Putamen (tissue), 1 donor: ENCODE measurements around the gene FBXO3.
"Not testable (repeated sequence)": the region's sequence is repeated elsewhere in the genome, so short reads cannot be mapped to it uniquely, and the experiment has no call there.

Experiments used
- DNase-seq: peaks from one replicate; pipeline ENCODE4 v3.0.0-alpha.2; 2016; ENCODE audit warnings: low spot score

The FBXO3 gene

GRCh38 chr11:33727539-33727938 is 46.8 kb downstream of the FBXO3 start:
- DNase-seq: not testable (repeated sequence)

DNA sequence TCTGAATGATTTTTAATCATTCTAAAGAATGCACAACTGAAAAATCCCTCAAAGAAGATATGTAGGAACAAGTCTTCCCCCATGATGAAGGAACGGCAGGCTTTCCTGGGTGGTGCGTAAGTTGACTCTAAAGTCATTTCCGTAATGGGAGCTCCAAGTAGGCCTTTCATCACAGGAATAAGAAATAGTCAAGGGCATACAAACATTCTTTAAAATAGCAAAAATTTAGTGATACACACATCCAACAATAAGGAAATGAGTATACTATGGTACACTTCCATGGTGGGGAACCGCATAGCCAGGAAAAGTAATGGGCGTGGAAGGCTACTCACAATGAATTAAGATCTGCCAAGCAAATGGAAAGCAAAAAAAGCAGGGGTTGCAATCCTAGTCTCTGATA is 48.8 kb downstream of the FBXO3 start:
- no peak for DNase-seq

- peak; percentile 53 for DNase-seq
These were observed 49.7 kb downstream of the FBXO3 start for GRCh38 chr11:33724644-33725035.

- no peak for DNase-seq
These were observed 51.0 kb downstream of the FBXO3 start for GRCh38 chr11:33723238-33723881.

- no peak for DNase-seq
These were observed 51.6 kb downstream of the FBXO3 start for GRCh38 chr11:33722590-33723234.

- no peak for DNase-seq
These were observed 52.3 kb downstream of the FBXO3 start for GRCh38 chr11:33721984-33722383.

- no peak for DNase-seq
These were observed 52.9 kb downstream of the FBXO3 start for GRCh38 chr11:33721426-33721825.

DNA sequence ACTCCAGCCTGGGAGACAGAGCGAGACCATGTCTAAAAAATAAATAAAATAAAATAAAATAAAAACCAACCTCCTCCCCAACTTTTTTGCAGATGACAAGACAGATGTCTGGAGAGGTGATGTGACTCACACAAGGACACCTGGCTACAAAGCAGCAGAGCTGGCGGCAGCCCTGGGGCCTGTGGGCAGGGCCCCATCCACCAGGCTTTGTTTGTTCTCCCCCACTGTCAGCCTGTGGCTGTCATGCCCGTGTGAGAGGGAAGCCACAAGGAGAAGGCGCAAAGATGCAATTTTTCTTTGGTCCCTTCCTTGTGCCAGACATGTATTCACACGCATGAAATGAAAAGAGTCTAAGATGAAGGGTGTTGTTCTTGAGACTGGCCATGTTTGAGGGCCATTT is 54.7 kb downstream of the FBXO3 start:
- no peak for DNase-seq

DNA sequence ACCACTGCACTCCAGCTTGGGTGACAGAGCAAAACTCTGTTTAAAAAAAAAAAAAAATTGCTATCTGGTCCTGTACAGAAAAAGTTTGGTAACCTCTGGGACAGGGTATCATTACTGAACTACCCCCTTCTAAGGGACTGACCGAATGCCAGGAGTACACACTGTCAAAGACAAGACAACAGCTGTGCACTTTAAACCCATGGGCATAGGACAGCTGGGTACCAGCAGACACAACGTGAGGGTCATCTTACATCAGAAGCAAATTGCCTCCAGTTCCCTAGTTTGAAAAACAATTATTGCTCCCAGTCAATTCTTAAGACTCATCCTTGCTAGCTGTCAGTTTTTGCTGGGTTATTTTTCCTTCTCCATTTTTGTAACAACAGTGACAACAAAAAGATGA is 55.9 kb downstream of the FBXO3 start:
- no peak for DNase-seq

- no peak for DNase-seq
These were observed 58.1 kb downstream of the FBXO3 start for GRCh38 chr11:33716243-33716642.

- DNase-seq: no peak
These were observed 60.4 kb downstream of the FBXO3 start for GRCh38 chr11:33713856-33714398.

DNA sequence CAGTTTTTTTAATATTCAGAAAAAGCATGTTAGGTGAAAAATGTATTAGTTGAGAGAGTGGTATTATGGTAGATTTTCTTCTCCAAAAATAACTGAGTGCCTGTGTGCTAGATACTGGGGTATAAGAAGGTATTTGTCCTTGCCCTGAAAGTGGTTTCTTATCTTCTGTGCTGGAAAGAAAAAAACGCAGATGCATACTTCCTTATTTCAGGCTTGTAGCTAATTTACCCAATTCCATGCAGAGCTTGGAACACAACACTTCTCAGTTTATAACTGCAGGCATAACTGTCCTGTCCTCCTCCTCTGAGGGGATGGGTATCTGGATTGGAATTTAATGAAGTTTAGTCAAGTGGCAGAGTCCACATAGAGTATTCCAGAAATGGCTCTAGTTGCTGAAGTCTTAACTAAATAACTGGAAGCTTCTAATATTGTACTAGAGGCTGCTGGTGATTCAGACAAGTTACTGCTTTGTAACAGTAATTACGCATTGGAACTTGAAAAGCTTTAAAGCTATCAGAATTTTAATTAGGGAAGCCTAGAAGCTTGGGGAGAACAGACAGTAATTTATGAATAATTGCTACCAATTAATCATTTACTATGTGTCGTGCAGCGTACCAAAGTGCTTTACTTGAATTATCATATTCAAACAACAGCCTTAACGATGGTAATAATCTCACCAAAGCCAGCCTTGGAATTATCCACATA is 61.0 kb downstream of the FBXO3 start:
- DNase-seq: no peak

DNA sequence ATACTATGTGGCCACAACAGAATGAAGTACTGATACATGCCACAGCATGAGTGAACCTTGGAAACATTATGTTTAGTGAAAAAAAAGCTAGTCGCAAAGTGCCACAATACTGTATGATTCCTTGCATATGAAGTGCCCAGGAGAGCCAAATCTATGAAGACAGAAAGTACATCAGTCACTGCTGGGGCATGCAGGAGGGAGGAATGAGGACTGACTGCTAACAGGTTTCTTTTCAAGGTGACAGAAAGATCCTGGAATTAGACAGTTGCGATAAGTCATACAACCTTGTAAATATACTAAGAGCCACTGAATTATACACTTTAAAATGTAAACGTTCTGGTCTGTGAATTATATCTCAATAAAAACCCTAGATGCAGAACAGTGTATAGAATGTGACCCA is 61.9 kb downstream of the FBXO3 start:
- no peak for DNase-seq

- no peak for DNase-seq
These were observed 64.9 kb downstream of the FBXO3 start for GRCh38 chr11:33709466-33709865.

DNA sequence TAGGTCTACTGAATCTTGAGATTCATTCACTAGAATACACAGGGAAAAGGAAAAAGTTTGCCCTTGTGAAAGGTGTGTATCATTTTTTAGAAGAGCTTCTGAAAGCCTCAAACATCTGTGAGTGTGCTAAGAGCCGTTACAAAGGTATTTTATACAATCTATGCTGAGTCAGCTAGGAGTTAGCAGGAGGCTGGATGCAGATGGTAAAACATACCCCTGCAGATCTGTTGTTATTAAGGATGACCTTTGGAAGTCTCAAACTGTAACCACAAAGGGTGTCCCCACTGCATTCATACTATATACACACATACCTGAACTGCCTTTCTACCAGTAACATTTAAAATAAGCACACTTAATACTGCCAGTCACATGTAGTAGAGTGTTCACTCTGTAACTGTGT is 65.3 kb downstream of the FBXO3 start:
- DNase-seq: no peak

- not testable (repeated sequence) for DNase-seq
These were observed 66.5 kb downstream of the FBXO3 start for GRCh38 chr11:33707831-33708230.

GRCh38 chr11:33706966-33707365 is 67.4 kb downstream of the FBXO3 start:
- DNase-seq: no peak

- no peak for DNase-seq
These were observed 67.8 kb downstream of the FBXO3 start for GRCh38 chr11:33706546-33706945.

- peak; percentile 42 for DNase-seq
These were observed 69.9 kb downstream of the FBXO3 start for GRCh38 chr11:33704240-33705002.

DNA sequence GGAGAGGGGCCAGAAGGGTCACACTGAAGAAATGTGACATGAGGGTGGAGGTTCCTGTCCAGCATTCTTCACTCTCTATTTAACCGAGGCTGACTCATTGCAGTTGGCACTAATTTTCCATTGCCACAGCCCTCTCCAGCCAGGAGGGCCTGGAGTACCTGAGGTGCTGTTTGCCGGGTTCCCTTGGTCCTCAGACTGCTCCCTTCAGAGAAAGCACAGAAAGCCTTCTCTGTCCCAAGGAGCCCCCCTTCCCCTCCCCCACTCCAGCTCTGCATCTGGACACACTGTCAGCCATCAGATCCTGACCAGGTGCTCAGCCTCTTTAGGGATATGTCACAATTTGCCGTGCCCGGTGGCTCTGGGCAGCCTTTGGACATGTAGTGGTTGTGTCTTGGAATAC is 70.5 kb downstream of the FBXO3 start:
- DNase-seq: no peak

GRCh38 chr11:33703234-33703633 is 71.1 kb downstream of the FBXO3 start:
- DNase-seq: no peak
